CD4-positive, alpha-beta T cell treated with Interleukin-15 for 4 hours (primary cell): ENCODE measurements around the gene HSH2D.

Source experiments
- DNase-seq: peaks from one replicate; pipeline ENCODE4 v3.0.0-alpha.2; 2020; ENCODE audit warnings: low spot score

The HSH2D gene

GRCh38 chr19:16197622-16198369, 54.3 kb downstream of the HSH2D start, which contains the start of gene AP1M1:
Gene AP1M1 (plus strand): TSS chr19:16197911. CDS start chr19:16198027, 116 bp downstream.
- peak; percentile 99 for DNase-seq

DNA sequence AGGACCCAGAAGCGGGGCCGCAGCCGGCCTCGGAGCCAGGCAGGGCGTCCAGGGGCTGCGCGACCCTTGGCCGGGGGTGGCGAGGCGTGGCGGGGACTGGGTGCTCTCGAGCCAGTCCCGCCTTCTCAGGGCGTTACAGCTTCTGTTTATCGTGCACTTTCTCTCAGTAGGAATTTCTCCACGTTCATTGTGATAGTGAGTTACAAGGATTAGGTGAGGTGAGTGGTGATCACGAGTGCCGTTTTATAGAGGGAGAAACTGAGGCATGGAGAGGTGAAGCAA, 54.8 kb downstream of the HSH2D start:
- DNase-seq: no peak

GRCh38 chr19:16199275-16199932, 55.9 kb downstream of the HSH2D start:
- DNase-seq: no peak

DNA sequence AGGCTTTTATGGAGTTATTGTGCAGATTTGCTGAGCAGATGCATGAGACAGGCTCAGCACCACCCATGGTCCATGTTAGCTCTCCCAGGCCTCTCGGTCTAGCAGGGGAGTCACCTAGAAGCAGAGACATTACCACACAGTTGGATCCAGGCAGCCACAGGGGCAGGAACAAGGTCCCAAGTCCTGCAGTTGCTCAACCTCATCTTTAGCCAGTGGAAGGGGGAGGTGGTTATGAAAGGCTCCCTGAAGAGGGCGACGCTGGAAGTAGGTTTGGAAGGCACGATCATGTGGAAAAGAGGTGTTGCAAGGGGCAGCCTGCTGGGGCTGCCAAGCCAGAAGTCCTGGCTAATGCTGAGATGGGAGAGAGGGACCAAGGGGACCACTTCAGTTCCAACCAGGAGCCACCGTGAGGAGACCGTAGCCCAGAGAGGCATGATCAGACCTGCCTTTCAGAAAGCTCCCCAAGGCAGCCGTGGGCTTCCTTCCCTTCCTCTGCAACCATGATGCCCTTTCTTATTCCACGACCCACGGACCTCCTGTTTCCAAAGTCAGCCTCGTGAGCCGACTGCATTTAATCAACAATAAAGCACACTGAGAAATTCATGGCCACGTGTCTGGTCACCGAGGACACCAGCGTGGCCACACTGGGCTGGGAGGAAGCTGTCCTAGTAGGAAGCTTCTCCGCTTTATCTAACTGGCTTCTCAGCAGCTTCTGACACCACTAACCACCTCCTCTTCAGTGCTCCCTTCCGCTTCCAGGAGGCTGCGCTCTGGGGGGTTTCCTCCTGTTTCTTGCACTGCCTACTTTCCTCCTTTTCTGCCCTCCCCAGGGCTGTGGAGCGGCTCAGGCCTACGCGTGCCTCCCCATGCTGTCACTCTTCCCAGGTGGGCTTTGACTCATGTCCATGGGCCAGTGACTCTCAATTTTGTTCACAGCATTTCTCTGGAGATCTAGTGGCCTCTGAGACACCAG, 56.8 kb downstream of the HSH2D start:
- DNase-seq: no peak

GRCh38 chr19:16201011-16201391, 57.5 kb downstream of the HSH2D start:
- no peak for DNase-seq

DNA sequence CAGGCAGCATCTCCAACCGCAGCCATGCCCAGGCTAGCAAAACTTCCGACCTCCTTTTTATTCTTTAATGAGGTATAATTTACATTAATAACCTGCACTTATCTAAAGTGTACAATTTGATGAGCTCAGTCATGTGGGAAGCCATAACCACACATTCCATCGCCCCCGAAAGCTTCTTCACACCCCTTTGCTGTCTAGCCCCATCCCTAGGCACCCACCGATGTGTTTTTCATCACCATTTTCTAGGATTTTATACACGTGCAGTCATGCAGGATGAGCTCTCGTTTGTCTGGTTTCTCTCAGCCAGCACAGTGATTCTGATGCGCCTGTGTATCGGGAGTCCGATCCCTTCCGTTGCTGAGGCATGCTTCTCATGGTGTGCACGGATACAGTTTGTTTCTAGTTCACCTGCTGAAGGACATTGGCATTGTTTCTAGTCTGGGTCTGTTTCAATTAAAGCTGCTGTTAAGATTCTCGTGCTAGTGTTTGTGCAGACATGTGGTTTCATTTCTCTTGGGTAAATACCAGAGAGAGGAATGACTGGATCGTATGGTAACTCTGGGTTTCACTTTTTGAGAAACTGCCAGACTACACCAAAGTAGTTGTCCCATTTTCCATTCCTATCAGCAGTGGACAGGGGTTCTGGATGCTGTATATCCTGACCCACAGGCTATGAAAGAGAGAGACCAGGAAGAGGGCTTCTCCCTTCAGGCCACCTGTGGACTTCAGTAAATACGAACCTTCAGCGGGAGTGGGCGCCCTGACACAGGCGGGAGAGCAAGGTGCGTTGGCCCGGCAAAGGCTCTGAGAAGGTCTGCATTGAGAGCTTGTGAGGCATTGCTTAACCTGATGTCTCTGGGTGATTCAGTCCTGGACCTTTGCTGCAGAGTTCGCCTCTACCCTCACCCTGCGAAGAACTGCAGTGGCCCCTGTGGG, 59.1 kb downstream of the HSH2D start:
- no peak for DNase-seq

- DNase-seq: no peak
Observed at GRCh38 chr19:16203256-16204004, 59.9 kb downstream of the HSH2D start.

DNA sequence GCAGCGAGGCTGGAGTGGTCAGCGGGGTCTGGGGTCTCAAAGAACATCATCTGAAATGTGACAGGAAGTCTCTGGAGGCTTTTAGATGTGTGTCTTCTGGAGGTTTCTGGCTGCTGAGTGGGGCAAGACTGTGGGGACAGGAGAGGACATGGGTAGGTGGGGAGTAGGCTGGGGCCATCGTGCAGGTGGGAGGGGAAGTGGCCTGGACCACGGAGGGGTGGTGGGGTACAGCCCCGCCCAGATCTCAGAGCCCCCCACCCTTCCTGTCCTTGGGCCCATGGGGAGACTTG, 60.5 kb downstream of the HSH2D start:
- no peak for DNase-seq

- DNase-seq: no peak
Observed at GRCh38 chr19:16205205-16206045, 61.9 kb downstream of the HSH2D start.

GRCh38 chr19:16206046-16206605, 62.6 kb downstream of the HSH2D start:
- no peak for DNase-seq

DNA sequence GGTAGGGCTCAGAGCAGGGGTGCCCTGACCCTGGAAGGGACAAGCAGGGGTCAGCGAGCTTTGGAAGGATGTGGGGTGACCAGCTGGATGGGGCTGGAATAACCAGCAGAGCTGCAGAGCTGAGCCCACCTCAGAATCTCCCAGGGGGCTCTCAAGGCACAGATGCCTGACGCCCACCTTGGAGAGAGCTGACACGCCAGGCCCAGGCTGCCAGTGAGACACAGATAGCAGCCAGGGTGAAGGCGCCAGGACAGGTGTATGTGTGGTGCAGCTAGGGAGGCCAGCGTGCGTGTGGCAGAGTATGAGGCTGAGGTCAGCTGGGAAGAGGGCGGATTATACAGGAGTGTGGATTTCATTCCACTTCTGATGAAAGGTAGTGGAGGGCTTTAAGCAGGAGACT, 63.2 kb downstream of the HSH2D start:
- DNase-seq: no peak

GRCh38 chr19:16207063-16207462, 63.6 kb downstream of the HSH2D start:
- no peak for DNase-seq

GRCh38 chr19:16207490-16208025, 64.1 kb downstream of the HSH2D start:
- no peak for DNase-seq
